NB4 (cell line): Measurements from ENCODE around the gene VAT1.

Source experiments
- CTCF ChIP-seq: IDR thresholded peaks from one replicate; pipeline ENCODE4 v1.5.1; 2012; ENCODE audit warnings: low read depth, low read length
- MYC ChIP-seq: IDR thresholded peaks from 2 replicates; pipeline ENCODE4 v1.6.1; 2011; ENCODE audit warnings: low read depth, low read length
- POLR2A ChIP-seq: IDR thresholded peaks from 2 replicates; pipeline ENCODE4 v1.6.1; 2011; ENCODE audit warnings: mild to moderate bottlenecking; ENCODE audit not compliant: insufficient read length; ENCODE audit errors: extremely low read depth
- TF ChIP-seq, protein P1 (sequence below): IDR thresholded peaks from 2 replicates; pipeline ENCODE4 v1.6.1; 2011; ENCODE audit warnings: low read depth, low read length

DNA sequence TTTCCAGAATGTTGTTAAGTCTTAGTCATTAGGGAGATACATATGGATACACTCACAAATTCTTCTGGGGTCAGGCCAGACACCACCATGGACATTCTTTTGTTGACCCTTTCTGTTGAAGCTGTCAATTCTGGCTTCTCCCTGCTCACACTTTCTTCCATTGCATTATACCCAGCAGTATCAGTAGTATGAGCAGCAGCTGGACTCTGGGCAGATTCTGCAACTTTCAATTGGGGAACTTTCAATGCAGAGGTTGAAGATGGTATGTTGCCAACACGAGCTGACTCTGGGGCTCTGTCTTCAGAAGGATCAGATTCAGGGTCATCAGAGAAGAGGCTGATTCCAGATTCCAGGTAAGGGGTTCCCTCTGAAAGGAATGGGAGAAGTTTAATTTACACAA, 48.7 kb upstream of the VAT1 start:
- no peak for TF ChIP-seq CTCF
- no peak for TF ChIP-seq POLR2A
- TF ChIP-seq, protein P1, sequence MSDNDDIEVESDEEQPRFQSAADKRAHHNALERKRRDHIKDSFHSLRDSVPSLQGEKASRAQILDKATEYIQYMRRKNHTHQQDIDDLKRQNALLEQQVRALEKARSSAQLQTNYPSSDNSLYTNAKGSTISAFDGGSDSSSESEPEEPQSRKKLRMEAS, result no peak
- TF ChIP-seq MYC, result no peak
